Midbrain (tissue), 1 donor: ENCODE measurements around the gene VPS39.

Experiments
- DNase-seq: peaks from one replicate; lab custom pipeline; 2025; lab: John Stamatoyannopoulos, UW

The VPS39 gene

DNA sequence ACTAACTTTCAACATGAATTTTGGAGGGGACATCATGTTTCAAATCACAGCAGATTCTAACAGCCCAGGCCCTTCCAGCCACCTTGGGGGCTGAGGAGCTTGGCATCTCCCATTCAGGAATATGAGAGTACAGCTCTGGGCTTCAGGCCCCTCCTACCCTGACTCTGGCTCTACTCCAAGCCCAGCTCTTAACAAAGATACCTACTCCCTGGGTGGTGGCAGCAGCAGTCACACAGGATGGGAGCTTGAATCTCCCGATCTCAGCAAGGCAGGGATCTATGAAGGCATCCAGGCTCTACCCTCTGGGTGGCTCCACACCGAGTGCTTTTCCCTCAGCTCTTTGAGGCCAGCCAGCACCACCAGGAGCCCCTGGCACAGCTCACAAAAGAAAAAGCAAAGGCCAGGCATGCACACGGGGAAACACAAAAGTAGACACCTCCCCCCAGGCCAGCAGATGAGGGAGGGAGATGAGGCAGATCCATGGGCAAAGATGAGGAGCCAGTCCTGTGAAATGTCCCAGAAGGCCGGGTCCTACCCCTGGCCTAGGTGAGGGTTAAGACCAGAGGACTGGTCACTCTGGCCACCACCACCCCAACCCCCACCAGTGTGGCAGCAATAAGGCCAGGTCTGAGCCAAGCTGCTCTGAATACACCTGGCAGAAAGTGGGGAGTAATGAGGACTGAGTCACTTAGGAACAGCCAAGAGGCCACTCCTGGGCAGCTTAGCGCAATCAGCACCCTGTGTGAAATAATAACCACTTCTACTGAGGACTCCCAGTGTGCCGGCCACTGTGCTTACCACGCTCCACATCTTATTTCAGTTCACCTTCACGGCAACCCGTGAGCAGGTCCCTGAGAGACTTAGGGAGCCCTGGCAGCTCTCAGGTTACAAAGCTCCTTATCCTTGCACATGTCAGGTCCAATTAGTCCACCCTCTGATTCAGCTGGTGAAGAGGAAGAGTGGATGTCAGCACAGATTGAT, 76.0 kb downstream of the VPS39 start:
- no peak for DNase-seq

DNA sequence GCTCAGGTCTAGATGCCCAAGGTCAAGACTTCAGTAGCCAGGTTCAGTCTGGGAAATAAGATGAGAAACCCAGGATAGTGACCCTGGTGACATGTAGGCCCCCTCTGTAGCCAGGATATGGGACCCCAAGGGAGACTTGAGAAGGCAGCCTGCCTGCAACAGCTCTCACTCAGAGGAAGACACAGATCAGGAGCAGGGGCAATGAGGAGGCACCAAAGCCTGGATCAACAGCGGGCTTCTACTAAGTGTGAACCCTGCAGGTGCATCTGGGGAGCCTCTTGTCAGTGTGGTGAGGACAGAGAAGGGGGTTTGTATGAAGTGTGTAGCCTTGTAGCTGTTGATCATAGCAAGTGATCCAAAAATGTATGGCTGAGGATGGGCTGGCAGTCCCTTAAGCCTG, 77.1 kb downstream of the VPS39 start:
- no peak for DNase-seq

DNA sequence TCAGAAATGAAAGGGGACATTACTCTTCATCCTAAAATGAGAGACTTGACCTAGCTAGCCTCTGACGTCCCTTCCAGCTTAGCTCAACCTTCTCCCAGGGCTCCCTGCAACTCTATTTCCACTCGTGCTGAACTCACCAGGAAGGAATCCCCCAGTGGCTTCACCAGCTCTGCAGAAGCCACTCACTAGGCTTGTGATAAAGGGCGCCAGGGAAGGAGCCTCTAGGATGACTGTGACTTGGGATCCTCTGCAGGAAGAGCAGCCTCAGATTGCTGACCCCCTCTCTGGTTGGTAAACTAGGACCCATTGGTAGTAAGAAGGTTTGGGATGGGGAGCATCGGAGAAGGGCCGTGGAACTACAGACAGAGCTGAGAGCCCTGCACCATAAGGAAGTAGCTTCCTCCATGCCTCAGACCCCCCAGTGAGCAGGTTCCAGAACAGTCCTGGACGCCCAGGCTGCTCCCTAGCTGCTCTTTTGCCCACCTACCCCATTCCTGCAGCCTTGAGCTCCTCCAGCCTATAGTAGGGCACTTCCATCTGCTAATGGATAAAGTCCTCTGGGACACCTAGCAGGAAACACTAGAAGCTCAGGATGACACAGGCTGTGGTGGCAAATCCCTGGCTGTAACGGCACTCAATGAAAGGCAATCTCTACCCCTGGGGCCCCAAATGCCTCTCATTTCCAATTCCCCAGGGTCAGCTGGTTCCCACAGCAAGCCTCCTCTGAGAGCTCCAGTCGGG, 77.7 kb downstream of the VPS39 start:
- no peak for DNase-seq

DNA sequence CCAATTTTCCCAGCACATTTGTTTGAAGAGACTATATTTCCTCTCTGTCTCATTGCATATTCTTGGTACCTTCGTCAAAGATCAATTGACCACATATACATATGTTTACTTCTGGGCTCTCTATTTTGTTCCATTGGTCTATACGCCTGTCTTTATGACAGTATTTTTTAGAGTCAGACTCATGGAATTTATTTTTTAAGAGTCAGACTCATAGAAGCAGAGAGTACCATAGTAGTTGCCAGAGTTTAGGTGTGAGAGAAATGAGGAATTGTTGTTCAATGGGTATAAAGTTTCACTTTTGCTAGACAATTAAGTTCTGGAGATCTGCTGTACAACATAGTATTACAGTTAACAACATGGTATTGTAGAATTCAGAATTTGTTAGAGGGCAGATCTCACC, 78.7 kb downstream of the VPS39 start:
- no peak for DNase-seq

DNA sequence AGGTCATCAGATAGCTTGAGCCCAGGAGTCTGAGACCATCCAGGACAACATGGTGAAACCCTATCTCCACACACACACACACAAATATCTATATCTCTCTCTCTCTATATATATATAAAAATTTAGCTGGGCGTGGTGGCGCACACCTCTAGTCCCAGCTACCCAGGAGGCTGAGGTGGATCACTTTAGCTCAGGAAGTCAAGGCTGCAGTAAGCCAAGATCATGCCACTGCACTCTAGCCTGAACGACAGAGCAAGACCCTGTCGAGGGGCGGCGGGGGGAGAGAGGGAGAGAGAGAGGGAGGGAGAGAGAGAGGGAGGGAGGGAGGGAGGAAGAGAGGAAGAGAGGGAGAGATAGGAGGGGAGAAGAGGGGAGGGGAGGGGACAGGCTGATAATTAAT, 79.6 kb downstream of the VPS39 start:
- DNase-seq, result no peak

DNA sequence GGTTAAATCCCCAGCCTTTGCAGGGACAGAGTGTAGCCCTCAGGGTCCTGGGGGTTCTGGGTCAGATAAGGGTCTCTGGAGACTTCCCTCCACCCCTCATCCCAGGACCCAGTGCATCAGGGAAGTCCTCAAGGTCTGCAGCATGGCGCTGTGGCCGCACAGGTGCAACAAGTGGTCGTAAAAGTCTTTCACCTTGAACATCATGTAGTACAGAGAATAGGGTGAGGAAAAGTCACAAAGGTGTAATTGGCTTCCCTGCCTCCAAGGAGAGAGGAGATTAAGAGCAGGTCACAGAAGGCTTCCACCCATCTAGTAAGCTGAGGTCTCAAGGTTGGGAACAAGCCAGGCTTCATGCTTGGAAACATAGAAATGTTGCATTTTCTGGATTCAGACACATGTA, 84.6 kb downstream of the VPS39 start:
- no peak for DNase-seq

DNA sequence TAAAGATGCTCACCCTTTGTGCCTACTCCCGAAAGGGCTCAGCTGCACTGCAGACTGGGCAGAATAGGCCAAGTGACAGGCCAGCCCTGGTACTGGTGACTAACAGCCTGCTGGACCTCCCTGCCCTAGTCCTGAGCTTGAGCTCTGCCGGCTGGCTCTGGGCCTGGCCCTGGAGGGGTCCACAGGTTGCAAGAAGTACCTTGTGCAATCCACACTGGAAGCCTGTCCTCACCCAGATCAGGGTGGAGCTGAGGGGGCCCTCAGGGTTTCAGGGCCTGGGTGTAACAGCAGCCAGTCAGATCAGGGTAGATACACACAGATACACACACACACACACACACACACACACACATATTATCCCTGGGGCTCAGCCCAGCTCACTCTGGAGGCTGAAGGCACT, 86.4 kb downstream of the VPS39 start:
- no peak for DNase-seq

DNA sequence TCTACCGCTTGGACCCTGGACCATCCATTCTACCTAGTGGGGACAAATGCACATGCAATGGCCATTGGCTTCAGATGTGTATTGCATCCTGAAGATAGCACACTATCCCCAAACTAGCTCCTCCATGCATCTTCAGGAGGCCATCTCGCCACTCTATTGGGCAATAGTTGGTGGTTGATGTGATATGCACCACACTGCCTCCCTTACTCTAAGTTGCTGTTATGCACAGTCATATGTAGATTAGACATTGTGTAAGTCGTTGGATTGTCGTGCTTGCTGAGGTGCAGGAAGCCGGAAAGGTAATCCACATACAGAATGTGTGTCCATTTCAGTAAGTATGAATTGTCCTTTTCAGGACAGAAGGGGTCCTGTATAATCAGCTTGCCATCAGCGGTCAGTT, 87.1 kb downstream of the VPS39 start:
- DNase-seq, result no peak

DNA sequence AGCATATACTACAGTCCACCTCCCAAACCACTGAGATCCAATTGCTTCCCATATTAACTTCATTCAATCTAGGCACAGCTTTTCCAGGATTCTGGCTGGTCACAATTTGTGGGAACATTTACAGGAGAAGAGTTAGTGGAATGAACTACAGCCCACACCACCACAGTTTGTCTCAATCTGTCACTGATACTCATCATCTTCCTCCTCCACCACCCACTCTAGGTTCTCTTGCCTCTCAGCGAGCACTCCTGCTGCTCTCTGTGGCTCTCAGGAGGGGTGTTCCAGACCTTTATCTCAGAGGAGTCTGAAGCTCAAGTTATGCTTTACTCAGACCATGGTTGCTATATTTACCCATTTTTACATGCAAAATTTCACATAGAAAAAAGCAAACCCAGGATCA, 87.8 kb downstream of the VPS39 start:
- no peak for DNase-seq

DNA sequence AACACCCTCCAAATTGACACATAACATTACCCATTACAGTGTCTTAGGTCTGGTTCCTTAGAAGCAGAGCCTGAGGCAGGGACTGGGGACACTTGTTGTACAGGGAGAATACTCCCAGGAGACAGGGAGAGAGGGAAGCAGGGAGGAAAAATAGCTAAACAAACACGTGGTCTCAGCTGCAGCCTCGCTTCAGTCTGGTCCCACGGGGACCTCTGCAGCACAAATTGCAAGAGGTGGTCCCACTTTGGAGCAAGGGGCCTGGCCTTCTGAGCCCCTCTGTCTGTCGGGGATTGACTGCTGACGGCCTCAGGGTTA, 88.7 kb downstream of the VPS39 start:
- DNase-seq, result no peak

DNA sequence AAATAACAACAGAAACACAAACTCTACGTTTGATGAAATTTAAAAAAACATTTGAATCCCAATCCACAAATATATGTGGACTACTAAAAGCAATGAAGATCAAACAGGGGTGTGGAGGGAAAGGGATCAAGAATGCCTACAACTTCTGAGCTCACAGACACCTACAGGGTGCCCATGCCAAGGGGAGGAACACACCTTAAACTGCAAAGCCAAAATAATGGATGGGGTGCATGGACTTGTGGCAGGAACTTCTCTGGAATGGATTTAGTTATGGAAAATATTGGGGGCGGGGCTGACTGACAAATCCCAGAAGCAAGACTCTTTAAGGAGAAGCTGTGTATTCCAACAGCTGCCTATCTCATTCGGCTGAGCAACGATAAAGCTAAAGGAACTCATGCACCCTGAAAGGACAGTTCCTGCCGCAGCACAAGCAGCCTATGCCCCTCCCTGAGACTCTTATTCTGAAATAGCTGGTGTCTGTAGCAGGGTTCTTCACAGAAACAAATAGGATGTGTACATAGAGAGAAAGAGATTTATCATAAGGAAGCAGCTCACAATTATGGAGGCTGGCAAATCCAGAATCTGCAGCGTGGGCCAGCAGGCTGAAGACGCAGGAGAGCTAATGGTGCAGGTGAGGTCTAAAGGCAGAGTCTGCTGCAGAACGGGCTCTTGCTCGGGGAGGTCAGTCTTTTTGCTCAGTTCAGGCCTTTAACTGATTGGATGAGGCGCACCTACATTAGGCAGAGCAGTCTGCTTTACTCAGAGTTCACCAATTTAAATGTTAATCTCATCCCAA, 89.3 kb downstream of the VPS39 start:
- no peak for DNase-seq

DNA sequence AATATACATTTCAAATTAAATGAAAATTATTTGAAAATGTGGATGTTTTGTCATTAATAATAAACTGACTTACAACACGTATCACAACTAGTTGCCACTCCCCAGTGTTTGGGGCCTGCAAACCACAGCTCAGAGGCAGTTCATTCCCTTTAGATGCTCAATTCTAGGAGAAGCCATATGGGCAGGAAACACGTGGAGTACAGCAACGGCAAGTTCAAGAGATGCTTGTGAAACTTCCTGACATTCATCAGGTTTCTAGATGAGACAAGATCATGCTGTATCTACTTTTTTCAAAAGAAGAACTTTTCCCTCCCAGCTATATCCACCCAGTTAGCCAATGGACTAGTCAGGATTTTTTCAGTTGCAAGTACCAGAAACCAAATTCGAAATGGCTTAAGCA, 96.2 kb downstream of the VPS39 start:
- no peak for DNase-seq

DNA sequence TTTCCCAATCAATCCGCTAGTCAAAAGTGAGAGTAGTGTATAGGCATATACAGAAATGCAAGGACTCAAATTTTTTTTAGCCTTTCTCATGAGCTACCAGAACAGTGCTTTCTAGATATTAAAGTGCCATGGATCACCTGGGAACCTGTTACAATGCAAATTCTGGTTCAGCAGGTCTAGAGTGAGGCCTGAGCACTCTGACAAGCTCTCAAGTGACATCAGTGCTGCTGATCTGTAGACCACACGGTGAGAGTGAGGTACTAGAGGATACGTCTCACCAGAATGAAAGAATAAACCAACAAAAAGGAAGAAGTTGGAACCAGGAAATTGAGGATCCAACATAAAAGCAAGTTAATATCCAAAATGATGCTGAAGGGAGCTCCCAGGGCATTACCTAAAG, 97.7 kb downstream of the VPS39 start:
- no peak for DNase-seq

DNA sequence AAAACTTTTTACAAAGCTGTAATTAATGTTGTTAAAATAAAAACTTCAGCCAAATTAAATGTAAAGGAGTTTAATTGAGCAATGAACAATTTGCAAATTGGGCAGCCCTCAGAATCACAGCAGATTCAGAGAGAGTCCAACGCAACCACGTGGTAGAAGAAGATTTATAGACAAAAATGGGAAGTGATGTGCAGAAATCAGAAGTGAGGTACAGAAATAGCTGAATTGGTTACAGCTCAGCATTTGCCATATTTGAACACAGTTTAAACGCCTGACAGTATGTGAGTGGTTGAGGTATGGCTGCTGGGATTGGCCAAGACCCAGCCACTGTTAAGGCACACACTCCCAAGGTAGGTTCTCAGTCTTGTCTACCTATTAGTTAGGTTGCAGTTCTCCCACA, 99.3 kb downstream of the VPS39 start:
- DNase-seq, result no peak
